NCI-H524 (cell line): ENCODE results near the gene RTKN.
A peak's percentile ranks its signal among the peaks of the same experiment; 100 is the strongest.
"Not testable (repeated sequence)": the region's sequence is repeated elsewhere in the genome, so short reads cannot be mapped to it uniquely, and the experiment has no call there.

Experiments used
- DNase-seq, 2 experiments: peaks; one replicate each; lab custom pipeline; 2025; lab: John Stamatoyannopoulos, UW

Gene RTKN

DNA sequence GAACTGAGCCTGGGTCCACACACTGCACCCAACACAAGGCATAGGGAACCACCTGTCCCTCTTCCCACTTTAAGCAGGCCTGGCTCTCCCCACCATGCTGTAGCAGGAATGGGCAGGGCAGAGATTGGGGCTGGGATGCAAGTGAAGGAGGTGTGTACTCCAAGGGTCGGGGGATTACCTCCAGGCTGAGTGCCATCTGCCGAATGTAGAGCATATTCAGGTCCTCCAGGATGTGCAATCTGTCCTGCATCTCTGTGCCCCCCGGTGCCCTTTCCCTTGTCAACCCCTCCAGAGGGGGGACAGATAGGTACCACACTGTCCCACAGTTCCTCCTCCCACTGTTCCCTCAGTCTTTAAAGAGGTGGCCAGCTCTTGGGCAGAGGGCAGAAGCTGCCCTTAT lies 2.4 kb downstream of the RTKN start:
- DNase-seq = peak; percentile 88 to 93

DNA sequence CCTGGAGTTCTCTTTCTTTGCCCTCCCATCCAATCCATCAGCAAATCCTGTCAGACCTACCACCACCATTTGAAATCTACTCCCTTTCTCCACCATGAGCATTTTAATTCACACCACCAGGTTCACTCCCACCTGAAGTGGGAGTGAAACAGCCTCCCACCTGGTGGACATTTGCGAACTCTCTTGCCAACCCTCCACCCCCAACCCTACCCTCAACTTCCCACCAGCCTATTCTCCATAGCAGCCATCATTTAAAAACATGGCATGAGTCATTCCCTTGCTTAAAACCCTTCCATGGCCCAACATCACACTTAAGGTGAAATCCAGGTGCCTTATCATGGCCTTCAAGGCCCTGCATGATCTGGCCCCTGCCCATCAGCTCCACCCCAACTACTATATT lies 3.5 kb downstream of the RTKN start:
- no peak for DNase-seq

DNA sequence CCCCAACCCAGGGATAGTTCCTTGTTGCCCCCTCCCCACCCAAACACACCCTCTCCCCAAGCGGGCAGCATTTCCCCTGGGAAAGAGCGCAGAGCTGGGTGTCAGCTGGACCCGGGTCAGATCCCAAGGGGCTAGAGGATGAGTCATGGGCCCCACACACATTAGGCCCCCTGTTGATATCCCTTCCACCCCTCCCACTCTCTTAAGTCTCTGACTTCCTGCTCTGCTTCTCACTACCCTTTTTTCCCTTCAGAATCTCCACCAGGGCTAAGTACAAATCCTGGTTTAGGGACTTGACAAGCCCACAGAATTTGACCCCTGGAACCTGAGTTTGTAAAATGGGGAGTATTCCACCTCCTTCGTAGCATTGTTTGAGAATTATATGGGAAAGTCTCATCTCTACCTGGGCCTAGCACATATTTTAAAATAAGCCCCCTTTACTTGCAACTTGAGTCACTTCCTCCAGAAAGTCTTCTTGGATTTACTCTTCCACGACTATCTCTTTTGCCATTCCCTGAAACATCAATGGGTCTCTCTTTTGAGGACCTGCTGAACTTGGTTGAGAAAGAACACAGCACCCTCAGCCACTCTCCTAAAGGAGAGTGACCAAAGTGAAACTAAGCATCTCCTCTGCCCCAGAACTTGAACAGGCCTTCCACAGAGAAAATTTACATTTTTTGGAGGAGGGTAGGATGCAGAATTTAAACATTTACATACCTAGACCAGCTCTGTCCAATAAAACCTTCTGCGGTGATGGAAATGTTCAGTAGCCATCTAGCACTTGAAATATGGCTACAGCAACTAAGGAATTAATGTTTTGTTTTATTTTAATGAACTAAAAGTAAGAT lies 4.7 kb downstream of the RTKN start:
- DNase-seq = no peak

DNA sequence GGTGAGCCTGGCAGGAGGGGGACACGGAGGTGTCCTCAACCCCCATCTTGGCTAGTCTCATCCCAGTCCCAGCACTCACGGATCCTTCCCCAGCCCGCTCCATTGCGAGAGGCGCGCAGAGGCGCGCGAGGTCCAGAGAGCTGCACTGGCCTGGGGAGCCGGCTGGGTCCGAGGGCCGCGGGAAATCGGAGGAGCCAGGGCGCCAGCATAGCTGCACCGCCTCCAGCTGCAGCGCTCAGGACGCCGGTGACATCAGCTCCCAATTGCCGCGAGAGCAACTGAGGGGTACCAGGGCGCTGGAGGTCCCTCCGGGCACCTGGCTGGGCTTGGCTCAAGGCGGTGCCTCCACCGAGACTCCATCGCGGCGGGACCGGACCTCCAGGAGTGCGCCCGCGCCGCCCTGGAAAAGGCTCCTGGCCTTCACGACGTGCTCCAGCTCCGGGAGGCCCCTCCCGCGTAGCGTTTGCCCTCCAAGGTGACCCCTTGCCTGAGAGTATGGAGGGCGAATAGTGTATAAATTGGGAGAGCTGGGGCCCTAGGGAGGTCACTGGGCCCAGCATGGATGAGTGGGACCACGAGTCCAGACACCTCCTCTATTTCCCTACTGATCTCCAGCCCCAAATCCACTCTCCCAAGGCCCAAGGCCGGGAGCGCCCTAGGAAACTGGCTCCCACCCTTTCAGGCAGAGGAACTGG lies 5.5 kb downstream of the RTKN start:
- DNase-seq = no peak

DNA sequence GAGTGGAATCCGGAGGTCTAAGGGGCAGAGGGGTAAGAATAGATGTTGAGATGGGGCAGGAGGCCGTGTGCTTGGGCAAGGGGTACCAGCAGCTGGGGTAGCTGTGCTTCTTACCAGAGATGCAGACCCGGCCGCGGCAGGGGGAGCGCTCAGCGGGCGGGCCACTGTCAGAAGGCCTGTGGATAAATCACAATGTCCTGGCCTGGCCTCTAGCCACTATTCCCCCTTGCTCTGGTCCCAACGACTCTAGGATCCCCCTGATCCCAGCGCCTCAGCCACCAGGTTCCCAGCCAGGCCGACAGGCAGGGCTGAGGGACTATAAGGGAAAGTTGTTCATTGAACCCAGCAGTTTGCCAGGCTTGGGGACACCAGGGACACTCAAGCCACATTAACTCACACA lies 11.2 kb downstream of the RTKN start:
- DNase-seq = no peak

DNA sequence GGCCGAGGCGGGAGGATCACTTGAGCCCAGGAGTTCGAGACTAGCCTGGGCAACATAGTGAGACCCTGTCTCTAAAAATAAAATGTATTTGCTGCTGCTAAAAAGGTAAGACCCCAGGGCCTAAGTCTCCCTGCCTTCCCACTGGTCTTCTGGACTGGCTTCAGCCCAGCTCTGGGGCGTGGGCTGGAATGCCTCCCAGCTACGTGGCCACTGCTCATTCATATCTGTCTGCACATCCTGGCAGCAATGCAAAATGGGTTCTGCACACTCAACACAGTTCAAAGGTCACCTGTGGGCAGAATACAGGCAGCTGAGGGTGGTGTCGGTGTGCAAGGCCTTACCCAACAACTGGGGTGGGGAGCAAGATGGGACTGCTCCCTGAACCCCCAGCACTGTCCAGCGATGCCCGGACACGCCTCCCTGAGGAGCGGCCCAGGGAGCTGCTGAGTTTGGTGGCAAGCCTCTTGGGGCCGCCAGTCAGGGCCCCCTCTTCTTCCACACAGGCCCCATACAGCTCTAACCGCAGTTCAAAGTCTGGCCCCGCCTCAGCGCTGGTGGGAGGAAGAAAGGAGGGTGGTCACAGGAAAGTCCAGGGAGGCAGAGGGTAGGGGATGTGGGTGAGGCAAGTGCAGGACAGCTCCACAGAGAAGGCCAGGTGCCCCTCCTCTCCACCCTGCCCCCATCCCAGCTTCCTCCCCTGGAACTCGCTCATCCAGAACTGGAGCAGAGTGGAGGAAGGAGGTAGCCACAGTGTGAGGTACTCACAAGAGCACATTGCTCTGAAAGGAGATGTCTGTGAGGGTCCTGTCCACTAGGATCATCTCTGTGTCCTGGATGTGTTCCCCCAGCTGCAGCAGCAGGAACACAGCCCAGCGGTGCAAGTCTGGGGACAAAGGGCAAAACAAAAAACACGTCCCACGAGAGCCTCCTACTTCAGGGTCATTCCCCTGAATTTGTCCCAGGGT lies 12.0 kb downstream of the RTKN start:
- DNase-seq = no peak

DNA sequence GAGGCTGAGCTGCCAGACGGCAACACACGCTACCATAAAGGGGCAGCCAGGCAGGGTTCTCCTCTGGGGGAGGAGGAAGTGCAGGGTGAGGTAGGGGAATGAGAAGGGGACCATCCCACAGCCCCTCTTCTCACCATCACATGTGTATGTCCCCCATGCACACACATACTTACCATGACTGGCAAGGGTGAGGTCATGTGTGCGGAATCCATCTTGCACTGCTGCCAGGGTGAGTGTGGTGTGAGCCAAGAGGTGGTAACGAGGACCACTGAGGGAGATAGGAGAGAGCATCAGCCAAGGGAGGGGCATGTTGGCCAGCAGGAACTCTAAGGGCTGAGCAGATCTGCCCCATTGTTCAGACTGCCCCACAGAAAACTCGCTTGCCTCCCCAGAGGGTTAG lies 13.1 kb downstream of the RTKN start:
- no peak for DNase-seq

DNA sequence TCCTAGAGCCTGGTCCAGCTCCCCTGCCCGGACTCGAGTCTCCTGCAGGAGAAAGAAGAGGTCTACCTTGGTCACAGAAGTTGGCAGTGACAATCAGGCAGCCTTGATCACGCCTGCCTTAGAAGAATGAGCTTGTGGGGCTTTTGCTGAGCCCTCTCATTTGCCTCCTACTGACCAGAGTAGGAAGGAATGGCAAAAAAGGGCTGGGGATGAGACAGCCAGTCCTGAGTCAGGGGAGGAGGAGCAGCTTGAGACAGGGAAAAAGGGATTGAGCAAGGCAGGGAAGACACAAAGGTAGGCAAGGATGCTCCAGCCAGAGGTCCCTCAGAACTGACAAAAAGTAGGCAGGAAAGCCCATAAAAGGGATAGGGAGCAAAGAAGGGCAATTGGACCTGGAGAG lies 14.2 kb downstream of the RTKN start:
- DNase-seq = no peak

DNA sequence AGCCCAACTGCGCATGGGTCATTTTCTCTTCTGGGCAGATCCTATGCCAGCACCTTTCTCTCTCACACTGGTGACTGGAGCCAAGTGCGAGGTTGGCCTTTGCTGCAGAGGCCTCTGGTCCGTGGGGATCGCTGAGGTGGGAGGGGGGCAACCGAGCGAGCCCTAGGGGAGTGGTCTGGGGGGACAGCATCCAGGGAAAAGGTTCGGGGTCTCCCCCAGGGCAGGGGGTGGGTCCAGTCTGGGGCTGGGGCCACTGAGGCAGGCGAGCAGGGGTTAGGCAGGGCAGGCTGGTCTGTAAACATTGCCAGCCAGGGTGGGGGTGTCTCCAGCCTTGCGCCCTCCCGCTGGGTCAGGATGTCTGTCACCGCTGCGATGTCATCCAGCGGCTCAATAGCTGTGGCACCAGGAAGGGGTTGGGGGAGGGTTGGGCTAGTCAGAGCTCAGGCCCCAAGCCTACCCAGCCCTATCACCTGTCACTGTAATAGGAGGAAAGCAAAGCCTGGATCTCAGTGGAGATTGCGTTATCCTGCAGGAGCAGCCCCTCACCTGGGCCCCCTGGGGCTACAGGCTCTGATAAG lies 15.5 kb downstream of the RTKN start:
- no peak for DNase-seq

DNA sequence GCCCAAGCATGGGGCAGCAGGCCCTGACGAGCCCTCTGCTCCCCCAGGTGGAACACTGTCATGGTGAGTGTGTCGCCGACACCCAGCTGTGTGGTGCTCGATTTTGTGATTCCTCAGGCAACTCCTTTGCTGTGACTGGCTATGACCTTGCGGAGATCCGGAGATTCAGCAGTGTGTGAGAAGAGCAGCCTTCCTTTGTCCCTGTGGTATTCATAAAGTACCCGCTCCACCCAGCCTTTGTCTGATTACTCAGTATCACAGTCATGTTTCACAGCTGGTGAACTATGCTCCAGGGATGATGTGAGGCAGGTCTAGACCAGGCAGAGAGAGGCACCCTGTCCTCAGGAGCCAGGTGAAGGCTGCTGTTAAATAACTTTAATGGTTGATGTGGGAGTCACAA lies 16.2 kb downstream of the RTKN start:
- DNase-seq = no peak

DNA sequence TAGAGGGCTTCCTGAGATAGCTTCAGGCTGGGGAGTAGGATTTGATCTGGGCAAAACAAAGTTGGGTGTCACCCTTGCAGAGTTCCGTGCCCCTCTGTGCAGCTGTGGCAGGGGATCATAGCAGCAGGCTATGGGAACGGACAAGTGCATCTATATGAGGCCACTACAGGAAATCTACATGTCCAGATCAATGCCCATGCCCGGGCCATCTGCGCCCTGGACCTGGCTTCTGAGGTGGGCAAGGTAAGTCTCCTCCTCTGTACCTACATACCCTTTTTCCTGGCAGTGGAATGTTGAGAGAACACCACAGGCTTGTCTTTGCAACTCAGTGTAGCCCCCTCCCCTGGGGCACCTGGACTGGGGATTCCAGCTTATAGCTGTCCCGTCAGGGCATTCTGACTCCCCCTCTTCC lies 16.7 kb downstream of the RTKN start:
- DNase-seq = no peak

DNA sequence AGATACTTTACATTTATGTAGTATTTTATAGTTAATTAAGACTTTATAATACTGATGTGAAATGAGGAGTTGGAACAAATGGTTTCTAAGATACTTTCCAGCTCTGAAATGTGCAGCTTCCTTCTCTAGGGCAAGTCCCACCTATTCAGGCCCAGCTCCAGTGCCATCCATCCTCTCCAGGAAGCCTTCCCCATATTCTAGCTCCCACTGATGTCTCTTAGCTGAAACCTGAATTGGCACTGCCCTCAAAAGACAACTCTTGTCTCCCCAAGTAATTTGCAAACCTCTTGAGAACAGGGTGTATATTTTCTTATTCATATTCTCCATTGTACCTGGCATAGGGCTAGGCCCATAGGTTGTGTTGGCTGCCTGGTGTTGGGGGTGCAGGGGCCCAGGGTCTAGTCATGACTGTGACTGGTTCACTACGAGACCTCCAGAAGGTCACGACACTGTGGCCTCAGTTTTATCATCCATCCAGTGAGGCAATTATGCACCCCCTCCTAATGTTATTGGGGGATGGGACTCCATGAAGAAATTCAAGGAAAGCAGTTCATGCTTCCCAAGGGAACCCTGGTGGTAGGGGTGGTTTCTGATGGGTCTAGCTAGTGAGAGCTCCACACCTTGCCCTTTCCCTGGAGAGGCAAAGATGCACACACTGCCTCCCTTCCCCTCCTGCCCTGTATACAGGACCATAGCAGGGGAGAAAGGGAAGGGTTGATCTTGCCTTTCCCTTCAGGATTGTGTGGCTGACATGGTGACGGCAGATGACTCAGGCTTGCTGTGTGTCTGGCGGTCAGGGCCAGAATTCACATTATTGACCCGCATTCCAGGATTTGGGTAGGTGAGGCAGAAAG lies 17.4 kb downstream of the RTKN start:
- no peak for DNase-seq

DNA sequence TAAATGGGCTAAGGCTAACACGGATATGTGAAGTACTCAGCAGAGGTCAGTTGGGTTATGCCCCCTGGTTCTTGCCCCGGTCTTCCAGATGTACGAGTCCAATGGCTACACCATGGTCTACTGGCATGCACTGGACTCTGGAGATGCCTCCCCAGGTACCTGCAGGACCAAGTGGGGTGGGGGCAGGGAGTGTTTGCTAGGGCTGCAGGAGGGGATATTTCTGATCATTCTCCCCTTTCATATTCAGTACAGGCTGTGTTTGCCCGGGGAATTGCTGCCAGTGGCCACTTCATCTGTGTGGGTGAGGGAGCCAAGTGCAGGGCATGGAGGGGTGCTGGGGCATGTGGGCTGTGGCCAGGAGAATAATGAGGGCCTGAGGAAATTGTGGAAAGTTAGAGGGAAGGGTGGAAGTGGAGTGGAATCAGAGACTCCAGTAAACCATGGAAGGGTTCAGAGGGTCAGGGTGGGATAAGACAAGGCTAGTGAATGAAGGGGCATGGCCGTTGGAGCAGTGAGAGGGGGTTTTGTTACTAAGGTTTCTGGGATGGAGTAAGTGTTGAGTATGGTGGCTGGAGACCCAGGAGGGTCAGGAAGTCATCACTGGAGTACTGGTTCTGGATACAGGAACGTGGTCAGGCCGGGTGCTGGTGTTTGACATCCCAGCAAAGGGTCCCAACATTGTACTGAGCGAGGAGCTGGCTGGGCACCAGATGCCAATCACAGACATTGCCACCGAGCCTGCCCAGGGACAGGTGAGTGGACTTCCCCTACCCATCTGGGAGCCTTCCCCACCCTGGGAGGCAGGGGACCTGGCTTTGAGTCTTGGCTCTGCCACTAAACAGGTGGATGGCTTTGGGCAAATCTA lies 18.3 kb downstream of the RTKN start:
- no peak for DNase-seq

DNA sequence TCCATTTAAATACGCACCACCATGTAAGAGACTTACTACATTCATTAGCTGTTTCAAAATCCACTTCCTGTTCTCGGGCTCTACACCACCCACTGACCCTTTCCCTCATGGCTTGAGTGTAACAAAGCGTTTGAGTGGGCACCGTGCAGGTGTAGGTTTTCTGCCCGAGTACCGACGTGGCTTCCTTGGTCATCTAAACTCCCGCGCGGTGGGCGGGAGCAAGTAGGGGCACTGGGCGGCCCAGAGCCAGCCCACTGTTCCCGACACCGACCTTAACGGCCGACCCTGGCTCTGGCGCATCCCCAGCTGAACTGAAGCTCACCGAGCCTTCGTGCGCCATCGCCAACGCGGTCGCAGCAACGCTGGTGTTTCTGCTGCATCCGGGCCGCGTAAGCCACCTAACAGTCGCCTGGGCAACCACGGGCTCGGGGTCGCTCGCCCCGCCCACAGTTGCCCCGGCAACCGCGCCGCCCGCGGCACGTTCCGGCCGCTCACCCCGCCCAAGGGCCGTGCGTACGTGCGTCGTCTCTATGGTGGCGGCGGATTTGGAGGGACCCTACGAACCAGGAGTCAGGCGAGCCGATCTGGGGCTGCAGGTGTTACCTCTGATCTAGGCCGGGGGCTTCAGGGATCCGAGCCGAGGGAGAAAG lies 20.4 kb downstream of the RTKN start, which contains the start of the genes C2orf81 and WDR54:
Gene C2orf81, minus strand, starts transcription at position 399 of the 650 bp plus-strand sequence. Its CDS starts 59 bp downstream, at position 340.
Gene WDR54, plus strand, starts transcription at position 510 of the 650 bp plus-strand sequence. CDS start 424 bp downstream, outside the sequence.
- peak; percentile 77 to 92 for DNase-seq

DNA sequence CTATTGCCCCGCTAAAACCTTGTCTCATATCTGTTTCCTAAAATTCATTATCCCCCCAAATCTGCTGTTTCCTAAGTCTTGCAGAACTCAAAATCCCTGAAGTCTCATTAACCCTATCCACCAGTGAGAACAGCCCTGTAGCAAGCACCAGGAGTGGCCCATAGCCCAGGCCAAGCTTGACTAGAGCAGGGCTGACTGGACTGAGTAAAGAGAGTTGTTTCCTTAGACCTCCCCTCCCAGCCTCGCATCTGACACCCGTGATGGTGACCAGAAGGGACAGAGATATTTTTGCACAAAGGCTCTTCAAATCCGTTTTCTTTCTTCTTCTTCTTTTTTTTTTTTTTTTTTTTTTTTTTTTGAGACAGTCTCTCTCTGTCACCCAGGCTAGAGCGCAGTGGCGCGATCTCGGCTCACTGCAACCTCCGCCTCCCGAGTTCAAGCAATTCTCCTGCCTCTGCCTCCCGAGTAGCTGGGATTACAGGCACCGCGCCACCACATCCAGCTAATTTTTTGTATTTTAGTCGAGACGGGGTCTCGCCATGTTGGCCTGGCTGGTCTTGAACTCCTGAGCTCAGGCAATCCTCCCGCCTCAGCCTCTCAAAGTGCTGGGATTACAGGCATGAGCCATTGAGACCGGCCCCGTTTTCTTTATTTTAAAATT lies 21.2 kb downstream of the RTKN start:
- not testable (repeated sequence) for DNase-seq

DNA sequence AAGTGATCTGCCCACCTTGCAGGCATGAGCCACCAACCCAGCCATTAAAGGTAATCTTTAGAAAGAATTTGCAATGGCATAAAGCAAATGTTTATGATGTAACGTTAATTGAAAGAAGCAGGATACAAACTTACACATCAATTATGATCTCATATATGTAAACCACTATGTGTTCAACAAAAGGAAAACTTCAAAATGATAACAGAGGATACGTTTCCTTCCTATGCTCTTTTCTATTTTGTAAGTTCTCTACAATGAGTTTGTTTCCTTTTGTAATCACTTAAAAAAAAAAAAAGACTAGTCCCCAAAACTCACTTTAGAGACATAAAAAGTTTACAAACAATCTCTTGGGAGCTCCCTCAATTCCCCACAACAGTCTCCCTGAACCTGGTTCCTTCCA lies 21.7 kb downstream of the RTKN start:
- no peak for DNase-seq

DNA sequence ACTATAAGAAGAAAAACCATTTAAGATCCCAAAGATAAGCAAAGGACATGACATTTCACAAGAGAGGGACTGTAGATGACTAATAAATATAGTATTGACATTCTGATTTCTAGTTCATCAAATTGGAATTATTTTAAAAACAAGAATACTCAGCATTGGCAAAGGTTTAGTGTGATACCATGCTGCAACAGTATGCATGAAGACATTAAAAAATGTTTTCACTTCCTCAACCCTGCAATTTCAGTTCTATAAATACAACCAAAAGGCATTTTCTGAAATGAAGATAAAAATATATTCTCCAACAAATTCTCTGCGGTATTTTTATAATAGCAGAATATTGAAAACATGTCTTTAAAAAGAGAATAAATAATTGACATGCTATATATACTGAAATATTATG lies 22.4 kb downstream of the RTKN start:
- DNase-seq = no peak

DNA sequence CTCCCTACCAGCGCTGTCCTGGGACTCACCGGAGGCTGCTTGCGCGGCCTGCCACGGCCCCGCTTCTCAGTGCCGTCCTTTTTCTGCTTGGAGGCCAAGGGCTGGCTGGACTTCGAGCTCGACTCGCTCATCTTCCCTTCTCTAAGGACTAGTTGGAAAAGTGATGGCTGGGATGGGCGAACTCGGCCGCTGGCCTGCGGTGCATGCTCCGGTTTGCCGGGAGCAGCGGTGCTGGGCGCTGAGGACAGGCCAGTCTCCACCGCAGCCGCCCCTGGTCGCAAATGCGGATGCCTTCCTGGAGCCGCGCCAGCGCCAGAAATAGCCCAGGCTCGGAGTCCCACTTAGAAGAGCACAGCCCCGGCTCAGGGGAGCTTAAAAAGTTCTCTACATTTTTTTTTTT lies 23.4 kb downstream of the RTKN start:
- no peak for DNase-seq

DNA sequence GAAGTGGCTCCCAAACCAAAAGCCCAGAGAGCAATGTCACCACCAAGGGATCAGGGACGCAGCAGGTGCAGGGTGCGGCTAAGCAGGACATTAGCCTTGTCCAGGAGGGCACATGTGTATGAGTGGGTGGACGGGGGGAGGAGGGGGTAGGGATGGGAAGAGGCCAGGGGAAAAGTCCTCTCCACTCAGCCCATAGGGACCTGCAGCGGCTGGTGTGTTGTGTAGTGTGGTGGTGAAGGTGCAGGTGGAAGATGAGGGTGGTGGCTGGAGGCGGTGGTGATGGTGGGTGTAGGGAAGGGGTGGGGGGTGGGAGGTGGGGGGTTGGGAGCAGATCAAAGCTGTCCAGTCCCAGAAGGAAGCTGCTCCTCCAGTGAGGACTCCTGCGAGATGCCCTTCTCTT lies 24.0 kb downstream of the RTKN start:
- DNase-seq = no peak
